OCI-LY3 (cell line): ENCODE data around the gene BIVM.

Experiments
- H2AFZ ChIP-seq: fragments of 200-600, 300-600 bp; shearing (Covaris generic); 2 replicates; pipeline ENCODE4 v1.6.0; 2014; ENCODE audit warnings: antibody characterized with exemption, low read depth, low read length
- H3K27ac ChIP-seq: fragments of 200-600, 300-600 bp; sonication (generic); 2 replicates; pipeline ENCODE4 v1.5.1; 2014; ENCODE audit warnings: mild to moderate bottlenecking, low read length, moderate library complexity, mixed read lengths
- H3K27me3 ChIP-seq: fragments of 200-600, 300-600 bp; sonication (generic); 2 replicates; pipeline ENCODE4 v1.6.1; 2014; ENCODE audit warnings: low read depth, low read length, mixed read lengths
- H3K36me3 ChIP-seq: fragments of 200-600, 300-600 bp; sonication (generic); replicated peaks from 2 replicates; pipeline ENCODE3; 2014; ENCODE audit warnings: low read depth, low read length, mixed read lengths
- H3K4me1 ChIP-seq: fragments of 300-600, 200-600 bp; sonication (generic); 2 replicates; pipeline ENCODE4 v1.6.1; 2014; ENCODE audit warnings: low read length, mixed read lengths
- H3K4me2 ChIP-seq: fragments of 200-600, 300-600 bp; sonication (generic); 2 replicates; pipeline ENCODE4 v1.6.1; 2014; ENCODE audit warnings: low read length, mixed read lengths
- H3K4me3 ChIP-seq: fragments of 300-600, 200-600 bp; sonication (generic); 2 replicates; pipeline ENCODE4 v1.5.1; 2014; ENCODE audit warnings: antibody characterized with exemption, mild to moderate bottlenecking, low read length, moderate library complexity
- H3K79me2 ChIP-seq: fragments of 300-600, 200-600 bp; shearing (Covaris generic); 2 replicates; pipeline ENCODE4 v1.6.1; 2014; ENCODE audit warnings: mild to moderate bottlenecking, low read length, mixed read lengths
- H3K9ac ChIP-seq: fragments of 300-600, 200-600 bp; shearing (Covaris generic); 2 replicates; pipeline ENCODE4 v1.6.0; 2014; ENCODE audit warnings: mild to moderate bottlenecking, low read length, moderate library complexity
- H3K9me3 ChIP-seq: fragments of 200-600, 300-600 bp; shearing (Covaris generic); 2 replicates; pipeline ENCODE4 v1.6.1; 2014; ENCODE audit warnings: low read length, mixed read lengths; ENCODE audit not compliant: insufficient read depth
- H4K20me1 ChIP-seq: fragments of 200-600, 300-600 bp; sonication (generic); 2 replicates; pipeline ENCODE4 v1.6.1; 2016; ENCODE audit warnings: low read length, mixed read lengths; ENCODE audit not compliant: insufficient read depth
- CTCF ChIP-seq: fragments of 200-600, 300-600 bp; sonication (generic); IDR thresholded peaks from 2 replicates; pipeline ENCODE4 v1.5.1; 2014; ENCODE audit warnings: antibody characterized with exemption, low read length, low read depth
- EZH2phosphoT487 ChIP-seq: fragments of 200-600 bp; shearing (Covaris generic); IDR thresholded peaks from 2 replicates; pipeline ENCODE4 v1.6.1; 2018; ENCODE audit warnings: antibody characterized with exemption, mixed run types, low read depth

BIVM gene

GRCh38 chr13:102869948-102870676 lies 71.2 kb downstream of the BIVM start:
- Histone ChIP-seq H3K4me2 (no peak overlapping the region), H3K4me1 (no peaks in the 10 kb centered on the region), H3K27me3 (no peaks in the 10 kb centered on the region), H3K9ac (no peak overlapping the region), H3K27ac (no peak overlapping the region; the same call in 1 of the 2 replicates), H3K36me3 (peaks cover 76% of the 10 kb centered on the region), H3K79me2 (peaks cover 6% of the 10 kb centered on the region), H2AFZ (no peak overlapping the region), H3K4me3 (no peak overlapping the region), H3K9me3 (no peaks in the 10 kb centered on the region), H4K20me1 (peaks cover 14% of the 10 kb centered on the region; the same call in 1 of the 2 replicates)
- no peak for TF ChIP-seq CTCF
- TF ChIP-seq EZH2phosphoT487: no peak

GRCh38 chr13:102870677-102871415 lies 71.9 kb downstream of the BIVM start:
- H3K9me3 ChIP-seq: no peaks in the 10 kb centered on the region
- no peaks in the 10 kb centered on the region for H3K27me3 ChIP-seq
- H3K36me3 ChIP-seq: peaks cover 77% of the 10 kb centered on the region
- TF ChIP-seq CTCF (peak; percentile 86), EZH2phosphoT487 (no peak)
- no peak overlapping the region for H3K9ac ChIP-seq
- peaks cover 6% of the 10 kb centered on the region for H3K79me2 ChIP-seq
- H4K20me1 ChIP-seq: peaks cover 8% of the 10 kb centered on the region; the same call in 1 of the 2 replicates
- H3K4me1 ChIP-seq: no peaks in the 10 kb centered on the region
- no peak overlapping the region for H2AFZ ChIP-seq
- no peak overlapping the region for H3K4me2 ChIP-seq
- H3K4me3 ChIP-seq: no peak overlapping the region
- no peak overlapping the region for H3K27ac ChIP-seq

- Histone ChIP-seq H3K4me2 (no peak overlapping the region), H3K4me3 (no peak overlapping the region), H3K79me2 (peaks cover 6% of the 10 kb centered on the region), H3K4me1 (no peaks in the 10 kb centered on the region), H3K27me3 (no peaks in the 10 kb centered on the region), H2AFZ (no peak overlapping the region), H4K20me1 (peaks cover 8% of the 10 kb centered on the region; the same call in 1 of the 2 replicates), H3K27ac (no peak overlapping the region), H3K9ac (no peak overlapping the region), H3K36me3 (peaks cover 77% of the 10 kb centered on the region), H3K9me3 (no peaks in the 10 kb centered on the region)
- no peak for TF ChIP-seq EZH2phosphoT487
- no peak for TF ChIP-seq CTCF
Measured at GRCh38 chr13:102872131-102872530, 73.2 kb downstream of the BIVM start.

- H3K4me1 ChIP-seq: no peaks in the 10 kb centered on the region
- no peak for TF ChIP-seq EZH2phosphoT487
Measured at GRCh38 chr13:102872531-102872930, 73.6 kb downstream of the BIVM start.

More at GRCh38 chr13:102872531-102872930, 73.6 kb downstream of the BIVM start:
- H3K9ac ChIP-seq: no peak overlapping the region
- H2AFZ ChIP-seq: no peak overlapping the region
- peaks cover 8% of the 10 kb centered on the region; the same call in 1 of the 2 replicates for H4K20me1 ChIP-seq
- H3K27ac ChIP-seq: no peak overlapping the region
- no peak overlapping the region for H3K4me3 ChIP-seq
- peaks cover 76% of the 10 kb centered on the region for H3K36me3 ChIP-seq
- no peaks in the 10 kb centered on the region for H3K9me3 ChIP-seq
- peaks cover 6% of the 10 kb centered on the region for H3K79me2 ChIP-seq
- no peak overlapping the region for H3K4me2 ChIP-seq
- no peaks in the 10 kb centered on the region for H3K27me3 ChIP-seq
